ENCODE measurements around the gene USP25. TPM values are rescaled to one million over a fixed set of nuclear protein-coding genes. Genes with fewer than 3 reads are reported as not detected.

Gene USP25
- total RNA-seq, 1 donor = 33.7 TPM

GRCh38 chr21:15688809-15689208, 41.0 kb upstream of the USP25 start:
- no peak for TF ChIP-seq CTCF (IDR thresholded peaks at IDR 0.05; ENCODE audit: insufficient read depth, low read depth, low read length)
- H3K4me3 ChIP-seq (ENCODE audit: low read depth, low read length) = no peak overlapping the region
- DNase-seq (ENCODE audit: low read depth) = peak; percentile 65

- DNase-seq (ENCODE audit: low read depth) = no peak
- TF ChIP-seq CTCF (IDR thresholded peaks at IDR 0.05; ENCODE audit: insufficient read depth, low read depth, low read length) = no peak
- no peak overlapping the region for H3K4me3 ChIP-seq (ENCODE audit: low read depth, low read length)
Measured at GRCh38 chr21:15692711-15693110, 37.1 kb upstream of the USP25 start.

GRCh38 chr21:15695241-15695640, 34.5 kb upstream of the USP25 start:
- TF ChIP-seq CTCF (IDR thresholded peaks at IDR 0.05; ENCODE audit: insufficient read depth, low read depth, low read length) = no peak
- no peak for DNase-seq (ENCODE audit: low read depth)
- H3K4me3 ChIP-seq (ENCODE audit: low read depth, low read length) = no peak overlapping the region

- TF ChIP-seq CTCF (IDR thresholded peaks at IDR 0.05; ENCODE audit: insufficient read depth, low read depth, low read length) = no peak
- no peak for DNase-seq (ENCODE audit: low read depth)
- no peak overlapping the region for H3K4me3 ChIP-seq (ENCODE audit: low read depth, low read length)
Measured at GRCh38 chr21:15701830-15702229, 28.0 kb upstream of the USP25 start.

- H3K4me3 ChIP-seq (ENCODE audit: low read depth, low read length) = no peak overlapping the region
- no peak for TF ChIP-seq CTCF (IDR thresholded peaks at IDR 0.05; ENCODE audit: insufficient read depth, low read depth, low read length)
- DNase-seq (ENCODE audit: low read depth) = no peak
Measured at GRCh38 chr21:15703932-15704331, 25.9 kb upstream of the USP25 start.

- DNase-seq (ENCODE audit: low read depth) = peak; percentile 64
- no peak overlapping the region for H3K4me3 ChIP-seq (ENCODE audit: low read depth, low read length)
- TF ChIP-seq CTCF (IDR thresholded peaks at IDR 0.05; ENCODE audit: insufficient read depth, low read depth, low read length) = no peak
Measured at GRCh38 chr21:15706696-15707095, 23.1 kb upstream of the USP25 start.

- H3K4me3 ChIP-seq (ENCODE audit: low read depth, low read length) = no peak overlapping the region
- TF ChIP-seq CTCF (IDR thresholded peaks at IDR 0.05; ENCODE audit: insufficient read depth, low read depth, low read length) = no peak
- DNase-seq (ENCODE audit: low read depth) = no peak
Measured at GRCh38 chr21:15713412-15713811, 16.4 kb upstream of the USP25 start.

Measured in fibroblast of villous mesenchyme (primary cell).